GM23338 (cell line): Measurements from ENCODE around the gene ABL1. TPM values are rescaled to one million over a fixed set of nuclear protein-coding genes. Genes with fewer than 3 reads are reported as not detected.

ENCODE experiments used
- ATAC-seq: fragments of 200-7000 bp; cut with Tn5 transposase; 3 replicates; pipeline ENCODE4 v1.9.1; 2020
- DNase-seq: peaks from one replicate; pipeline ENCODE4 v3.0.0-alpha.2; 2015; ENCODE audit warnings: low spot score
- H2AFZ ChIP-seq: fragments of 200-600 bp; sonication (generic); 2 replicates; pipeline ENCODE4 v1.8.0; 2016; ENCODE audit warnings: antibody characterized with exemption, mild to moderate bottlenecking, moderate library complexity
- H3F3A ChIP-seq: fragments of 200-600 bp; sonication (generic); replicated peaks from 2 replicates; pipeline ENCODE4 v1.8.0; 2017; ENCODE audit warnings: antibody characterized with exemption, mixed run types, low read depth
- H3K27ac ChIP-seq: fragments of 200-600 bp; sonication (generic); 2 replicates; pipeline ENCODE4 v1.6.1; 2016; ENCODE audit warnings: low read depth
- H3K27me3 ChIP-seq: fragments of 200-600 bp; sonication (generic); 2 replicates; pipeline ENCODE4 v1.8.0; 2016; ENCODE audit warnings: mild to moderate bottlenecking, mixed run types, moderate library complexity; ENCODE audit not compliant: insufficient read depth
- H3K36me3 ChIP-seq: fragments of 200-600 bp; sonication (generic); 2 replicates; pipeline ENCODE4 v1.8.0; 2016; ENCODE audit warnings: mild to moderate bottlenecking; ENCODE audit not compliant: insufficient read depth
- H3K4me1 ChIP-seq: fragments of 200-600 bp; sonication (generic); 2 replicates; pipeline ENCODE4 v1.8.0; 2016; ENCODE audit warnings: mild to moderate bottlenecking, moderate library complexity; ENCODE audit not compliant: insufficient read depth
- H3K4me2 ChIP-seq: fragments of 200-600 bp; sonication (generic); 2 replicates; pipeline ENCODE4 v1.7.1; 2017; ENCODE audit warnings: mixed run types
- H3K4me3 ChIP-seq: fragments of 200-600 bp; sonication (generic); 2 replicates; pipeline ENCODE4 v1.6.1; 2016; ENCODE audit warnings: mixed run types
- H3K79me2 ChIP-seq: fragments of 200-600 bp; sonication (generic); replicated peaks from 2 replicates; pipeline ENCODE4 v1.8.0; 2017; ENCODE audit warnings: mild to moderate bottlenecking; ENCODE audit not compliant: insufficient read depth
- H3K9me2 ChIP-seq: fragments of 200-600 bp; sonication (generic); 2 replicates; pipeline ENCODE4 v1.8.0; 2017; ENCODE audit not compliant: insufficient read depth
- H4K20me1 ChIP-seq: fragments of 200-600 bp; sonication (generic); replicated peaks from 2 replicates; pipeline ENCODE4 v1.8.0; 2017; ENCODE audit warnings: mild to moderate bottlenecking; ENCODE audit not compliant: insufficient read depth
- H3K27ac Mint-ChIP-seq: 2 replicates; pipeline ENCODE4 v1.8.0; 2020; ENCODE audit warnings: inconsistent platforms, mild to moderate bottlenecking, moderate library complexity, mixed read lengths
- H3K27me3 Mint-ChIP-seq: 3 replicates; pipeline ENCODE4 v1.8.0; 2022; ENCODE audit warnings: low read depth, mild to moderate bottlenecking, moderate library complexity, mixed read lengths, inconsistent platforms; ENCODE audit not compliant: insufficient read depth, poor library complexity
- H3K36me3 Mint-ChIP-seq: 3 replicates; pipeline ENCODE4 v1.8.0; 2021; ENCODE audit warnings: low read depth, mild to moderate bottlenecking, inconsistent platforms, moderate library complexity, mixed read lengths
- H3K4me1 Mint-ChIP-seq: 3 replicates; pipeline ENCODE4 v1.8.0; 2020; ENCODE audit warnings: mild to moderate bottlenecking, inconsistent platforms, mixed read lengths
- H3K4me3 Mint-ChIP-seq: 3 replicates; pipeline ENCODE4 v1.8.0; 2021; ENCODE audit warnings: moderate library complexity, mild to moderate bottlenecking, inconsistent platforms, mixed read lengths
- H3K9me3 Mint-ChIP-seq: 3 replicates; pipeline ENCODE4 v1.8.0; 2020; ENCODE audit warnings: moderate library complexity, mild to moderate bottlenecking, inconsistent platforms, mixed read lengths
- CREB1 ChIP-seq: fragments of 250-450 bp; sonication (Bioruptor Pico); IDR thresholded peaks from 2 replicates; pipeline ENCODE4 v1.5.0; 2020; ENCODE audit warnings: low read depth, mild to moderate bottlenecking, moderate library complexity
- EZH2 ChIP-seq: fragments of 200-600 bp; sonication (generic); IDR thresholded peaks from one replicate; pipeline ENCODE4 v1.8.0; 2017; ENCODE audit warnings: antibody characterized with exemption, mild to moderate bottlenecking, low read depth; ENCODE audit not compliant: unreplicated experiment
- EZH2phosphoT487 ChIP-seq: fragments of 200-600 bp; sonication (generic); IDR thresholded peaks from one replicate; pipeline ENCODE4 v1.8.1; 2018; ENCODE audit warnings: antibody characterized with exemption; ENCODE audit not compliant: unreplicated experiment
- JUNB ChIP-seq: IDR thresholded peaks from one replicate; pipeline ENCODE4 v1.6.1; 2016; ENCODE audit warnings: antibody characterized with exemption; ENCODE audit not compliant: unreplicated experiment
- NANOG ChIP-seq: IDR thresholded peaks from 2 replicates; pipeline ENCODE4 v1.6.1; 2016; ENCODE audit warnings: antibody characterized with exemption, borderline replicate concordance
- POLR2AphosphoS5 ChIP-seq: IDR thresholded peaks from 2 replicates; pipeline ENCODE4 v1.6.1; 2016; ENCODE audit warnings: antibody characterized with exemption, low read depth
- STAT1 ChIP-seq: IDR thresholded peaks from one replicate; pipeline ENCODE4 v1.6.1; 2016; ENCODE audit warnings: antibody characterized with exemption; ENCODE audit not compliant: unreplicated experiment
- ZNF114 ChIP-seq: fragments of 250-450 bp; sonication (Bioruptor Pico); IDR thresholded peaks from 2 replicates; pipeline ENCODE4 v1.5.0; 2020; ENCODE audit warnings: mild to moderate bottlenecking, moderate library complexity
- ZNF331 ChIP-seq: fragments of 250-450 bp; sonication (Bioruptor Pico); IDR thresholded peaks from 2 replicates; pipeline ENCODE4 v1.5.0; 2020; ENCODE audit warnings: low read depth, mild to moderate bottlenecking, moderate library complexity
- polyA plus RNA-seq: library from polyadenylated mRNA; unstranded; fragments of >200 nt; fragmentation: Nextera tagmentation; extraction: Ambion mirVana; gene quantifications from 2 replicates; pipeline ENCODE4 v1.2.1, GENCODE V29; 2016
- total RNA-seq: library from RNA; depleted of rRNA; stranded (reverse); fragments of >200 nt; shearing (Covaris generic); gene quantifications from 2 replicates; pipeline ENCODE4 v1.2.3, GENCODE V29; 2014
- TF ChIP-seq, protein P1 (sequence below): IDR thresholded peaks from one replicate; pipeline ENCODE4 v1.6.1; 2018; ENCODE audit warnings: antibody characterized with exemption; ENCODE audit not compliant: unreplicated experiment
- TF ChIP-seq, protein P2 (sequence below), 2 experiments: fragments of 200-600 bp in 1 of 2; sonication (generic) in 1 of 2; conservative IDR thresholded peaks; 2 replicates each; pipeline versions ENCODE4 v1.5.1 to v1.6.1; 2016 to 2017; ENCODE audit warnings: antibody characterized with exemption in 2 of 2, low read depth in 2 of 2, mild to moderate bottlenecking in 2 of 2, moderate library complexity in 1 of 2

The ABL1 gene
- total and polyA plus RNA-seq, 2 experiments from 2014 or later, result 20.7 to 85.1 TPM

DNA sequence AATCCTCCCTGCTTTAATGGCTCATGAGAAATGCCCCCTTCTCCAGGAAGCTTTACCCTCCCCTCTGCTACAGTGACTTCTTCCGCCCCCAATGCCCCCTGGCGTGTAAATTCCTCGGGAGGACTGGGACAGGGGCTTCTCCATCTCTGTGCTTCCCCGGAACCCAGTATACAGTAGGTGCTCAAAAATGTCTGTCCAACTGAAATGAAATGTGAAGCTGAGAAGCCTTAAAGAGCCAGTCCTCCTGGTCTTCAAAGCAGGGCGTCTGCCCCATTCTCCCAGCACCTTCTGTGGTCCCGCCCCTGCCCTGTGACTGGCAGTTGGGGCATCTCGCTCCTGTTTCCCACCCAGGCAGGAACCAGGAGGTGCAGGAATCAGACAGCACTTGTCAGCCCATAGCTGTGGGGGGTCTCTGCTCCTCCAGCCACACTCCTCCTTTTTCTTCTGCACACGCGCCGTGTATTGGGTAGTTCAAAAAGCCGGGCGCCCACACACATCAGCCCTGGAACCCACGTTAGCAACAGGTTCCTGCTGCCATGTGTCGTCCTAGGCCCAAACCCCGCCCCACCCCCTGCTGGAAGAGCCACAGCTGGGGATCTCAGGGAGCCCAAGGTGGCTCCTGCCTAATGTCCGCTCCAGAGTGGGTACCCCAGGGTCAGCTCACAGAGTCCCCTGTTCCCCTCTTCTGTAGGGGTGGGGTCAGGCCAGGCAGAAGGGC is 88.0 kb downstream of the ABL1 start:
- no peak overlapping the region; the same call in 2 of the 3 replicates for H3K4me3 Mint-ChIP-seq
- no peaks in the 10 kb centered on the region for H3K79me2 ChIP-seq
- no peak overlapping the region for H3K4me3 ChIP-seq
- no peak for DNase-seq
- H2AFZ ChIP-seq, result no peak overlapping the region
- no peaks in the 10 kb centered on the region for H3F3A ChIP-seq
- H3K27me3 Mint-ChIP-seq, result peaks cover 8% of the 10 kb centered on the region
- no peaks in the 10 kb centered on the region for H3K9me2 ChIP-seq
- peak; percentile 13 for ATAC-seq
- no peaks in the 10 kb centered on the region for H3K4me1 ChIP-seq
- H3K36me3 Mint-ChIP-seq, result no peaks in the 10 kb centered on the region
- H3K9me3 Mint-ChIP-seq, result no peaks in the 10 kb centered on the region
- H4K20me1 ChIP-seq, result no peaks in the 10 kb centered on the region
- no peaks in the 10 kb centered on the region for H3K36me3 ChIP-seq
- no peak overlapping the region for H3K27ac ChIP-seq
- no peak overlapping the region for H3K4me2 ChIP-seq
- peaks cover 11% of the 10 kb centered on the region for H3K4me1 Mint-ChIP-seq
- H3K27me3 ChIP-seq, result no peaks in the 10 kb centered on the region
- TF ChIP-seq NANOG (no peak), POLR2AphosphoS5 (no peak), JUNB (no peak), CREB1 (no peak), ZNF114 (no peak), EZH2 (no peak)
- TF ChIP-seq, protein P1, sequence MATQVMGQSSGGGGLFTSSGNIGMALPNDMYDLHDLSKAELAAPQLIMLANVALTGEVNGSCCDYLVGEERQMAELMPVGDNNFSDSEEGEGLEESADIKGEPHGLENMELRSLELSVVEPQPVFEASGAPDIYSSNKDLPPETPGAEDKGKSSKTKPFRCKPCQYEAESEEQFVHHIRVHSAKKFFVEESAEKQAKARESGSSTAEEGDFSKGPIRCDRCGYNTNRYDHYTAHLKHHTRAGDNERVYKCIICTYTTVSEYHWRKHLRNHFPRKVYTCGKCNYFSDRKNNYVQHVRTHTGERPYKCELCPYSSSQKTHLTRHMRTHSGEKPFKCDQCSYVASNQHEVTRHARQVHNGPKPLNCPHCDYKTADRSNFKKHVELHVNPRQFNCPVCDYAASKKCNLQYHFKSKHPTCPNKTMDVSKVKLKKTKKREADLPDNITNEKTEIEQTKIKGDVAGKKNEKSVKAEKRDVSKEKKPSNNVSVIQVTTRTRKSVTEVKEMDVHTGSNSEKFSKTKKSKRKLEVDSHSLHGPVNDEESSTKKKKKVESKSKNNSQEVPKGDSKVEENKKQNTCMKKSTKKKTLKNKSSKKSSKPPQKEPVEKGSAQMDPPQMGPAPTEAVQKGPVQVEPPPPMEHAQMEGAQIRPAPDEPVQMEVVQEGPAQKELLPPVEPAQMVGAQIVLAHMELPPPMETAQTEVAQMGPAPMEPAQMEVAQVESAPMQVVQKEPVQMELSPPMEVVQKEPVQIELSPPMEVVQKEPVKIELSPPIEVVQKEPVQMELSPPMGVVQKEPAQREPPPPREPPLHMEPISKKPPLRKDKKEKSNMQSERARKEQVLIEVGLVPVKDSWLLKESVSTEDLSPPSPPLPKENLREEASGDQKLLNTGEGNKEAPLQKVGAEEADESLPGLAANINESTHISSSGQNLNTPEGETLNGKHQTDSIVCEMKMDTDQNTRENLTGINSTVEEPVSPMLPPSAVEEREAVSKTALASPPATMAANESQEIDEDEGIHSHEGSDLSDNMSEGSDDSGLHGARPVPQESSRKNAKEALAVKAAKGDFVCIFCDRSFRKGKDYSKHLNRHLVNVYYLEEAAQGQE, result no peak
- H3K27ac Mint-ChIP-seq, result no peak overlapping the region

DNA sequence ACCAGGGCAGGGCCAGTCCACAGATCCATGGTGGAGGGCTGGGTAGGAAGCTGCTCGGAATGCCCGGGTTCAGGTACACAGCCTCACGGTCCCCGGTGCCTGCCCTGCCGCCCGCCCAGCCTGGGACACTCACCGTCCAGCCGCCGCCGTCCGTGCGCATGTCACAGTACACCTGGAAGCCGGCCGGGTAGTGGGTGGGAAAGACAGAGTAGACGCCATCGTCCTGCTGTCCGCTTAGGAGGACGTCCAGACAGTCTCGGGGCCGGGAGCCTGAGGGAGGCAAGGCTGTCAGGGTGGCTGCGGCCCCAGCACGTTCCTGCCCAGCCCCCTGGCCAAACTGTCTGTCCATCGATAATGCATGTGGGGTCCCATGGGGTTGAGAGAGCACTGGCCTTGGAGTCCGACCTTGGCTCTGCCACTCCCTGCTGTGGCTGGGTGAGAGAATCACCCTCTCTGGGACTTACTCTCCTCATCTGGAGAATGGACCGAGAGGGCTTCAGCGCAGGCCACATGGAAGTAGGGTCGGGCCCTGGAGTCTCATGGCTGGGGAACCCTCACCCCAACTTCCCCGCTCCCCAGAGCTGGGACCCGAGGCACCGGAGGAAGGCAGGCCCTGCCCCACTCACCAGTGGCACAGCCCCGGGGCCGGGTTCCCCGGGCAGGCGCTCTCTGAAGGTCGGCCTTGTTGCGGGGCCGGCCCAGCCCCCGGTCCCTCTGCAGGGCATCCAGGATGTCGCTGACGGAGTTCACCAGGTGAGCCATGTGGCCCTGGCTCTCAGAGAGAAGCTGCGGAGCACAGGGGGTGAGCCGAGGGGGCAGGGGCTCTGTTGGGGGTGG is 88.8 kb downstream of the ABL1 start:
- peak; percentile 13 for ATAC-seq
- no peaks in the 10 kb centered on the region for H3K36me3 Mint-ChIP-seq
- no peak overlapping the region for H2AFZ ChIP-seq
- TF ChIP-seq, protein P2, sequence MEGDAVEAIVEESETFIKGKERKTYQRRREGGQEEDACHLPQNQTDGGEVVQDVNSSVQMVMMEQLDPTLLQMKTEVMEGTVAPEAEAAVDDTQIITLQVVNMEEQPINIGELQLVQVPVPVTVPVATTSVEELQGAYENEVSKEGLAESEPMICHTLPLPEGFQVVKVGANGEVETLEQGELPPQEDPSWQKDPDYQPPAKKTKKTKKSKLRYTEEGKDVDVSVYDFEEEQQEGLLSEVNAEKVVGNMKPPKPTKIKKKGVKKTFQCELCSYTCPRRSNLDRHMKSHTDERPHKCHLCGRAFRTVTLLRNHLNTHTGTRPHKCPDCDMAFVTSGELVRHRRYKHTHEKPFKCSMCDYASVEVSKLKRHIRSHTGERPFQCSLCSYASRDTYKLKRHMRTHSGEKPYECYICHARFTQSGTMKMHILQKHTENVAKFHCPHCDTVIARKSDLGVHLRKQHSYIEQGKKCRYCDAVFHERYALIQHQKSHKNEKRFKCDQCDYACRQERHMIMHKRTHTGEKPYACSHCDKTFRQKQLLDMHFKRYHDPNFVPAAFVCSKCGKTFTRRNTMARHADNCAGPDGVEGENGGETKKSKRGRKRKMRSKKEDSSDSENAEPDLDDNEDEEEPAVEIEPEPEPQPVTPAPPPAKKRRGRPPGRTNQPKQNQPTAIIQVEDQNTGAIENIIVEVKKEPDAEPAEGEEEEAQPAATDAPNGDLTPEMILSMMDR (conservative IDR thresholded peaks at IDR 0.05; ENCODE audit: low read depth in 2 of 2), result no peak
- TF ChIP-seq EZH2phosphoT487, result no peak
- no peak for TF ChIP-seq JUNB
- no peak for TF ChIP-seq ZNF114
- no peak for TF ChIP-seq ZNF331 (CRISPR knock-in tag)
- no peak for TF ChIP-seq NANOG
- TF ChIP-seq STAT1, result no peak
- TF ChIP-seq, protein P1, result no peak

More for the DNA sequence above, 88.8 kb downstream of the ABL1 start:
- Histone ChIP-seq H3F3A (no peaks in the 10 kb centered on the region), H3K4me2 (no peak overlapping the region), H3K79me2 (no peaks in the 10 kb centered on the region), H3K27ac (no peak overlapping the region), H3K4me3 (no peak overlapping the region), H3K4me1 (no peaks in the 10 kb centered on the region), H3K27me3 (no peaks in the 10 kb centered on the region), H4K20me1 (no peaks in the 10 kb centered on the region), H3K9me2 (no peaks in the 10 kb centered on the region), H3K36me3 (no peaks in the 10 kb centered on the region)
- DNase-seq, result no peak
- Mint-ChIP-seq H3K4me3 (no peak overlapping the region), H3K4me1 (peaks cover 11% of the 10 kb centered on the region), H3K27ac (no peak overlapping the region), H3K27me3 (peaks cover 8% of the 10 kb centered on the region), H3K9me3 (no peaks in the 10 kb centered on the region)
